ENCODE data around the gene SNAP47. TPM values are rescaled to one million over a fixed set of nuclear protein-coding genes. Genes with fewer than 3 reads are reported as not detected.

The SNAP47 gene
- polyA plus RNA-seq, 1 donor from 2014 or later, result 56.0 TPM

DNA sequence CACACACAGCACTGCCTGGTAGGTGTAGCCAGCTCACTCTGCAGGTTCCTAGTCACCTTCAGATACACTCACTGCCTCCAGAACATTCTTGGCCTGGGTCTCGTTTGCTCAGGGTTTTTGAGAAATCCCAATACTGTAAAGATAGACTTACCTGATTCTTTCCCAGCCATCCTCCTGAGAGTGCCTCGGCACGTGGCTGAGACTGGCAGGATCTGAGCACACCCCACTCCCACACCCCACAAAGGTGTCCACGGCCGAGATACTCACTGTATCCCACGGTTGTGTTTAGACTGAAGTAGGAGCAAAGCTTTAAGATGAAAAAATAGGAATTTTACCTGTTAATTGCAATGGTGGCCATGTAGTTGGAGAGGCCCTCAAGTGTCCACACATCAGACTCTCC, 33.4 kb downstream of the SNAP47 start:
- Histone ChIP-seq H3K4me3 (ENCODE audit: low read length) (no peak overlapping the region), H4K20me1 (ENCODE audit: insufficient read depth) (no peaks in the 10 kb centered on the region), H2AFZ (ENCODE audit: low read depth, low read length) (no peak overlapping the region), H3F3A (ENCODE audit: insufficient read depth, low read length, poor library complexity, severe bottlenecking) (no peaks in the 10 kb centered on the region), H3K36me3 (ENCODE audit: insufficient read depth, low read length) (peaks cover 8% of the 10 kb centered on the region), H3K9me3 (ENCODE audit: low read length) (no peaks in the 10 kb centered on the region), H3K27me3 (ENCODE audit: insufficient read depth, low read depth, low read length) (no peaks in the 10 kb centered on the region), H3K27ac (ENCODE audit: low read length) (no peak overlapping the region), H3K79me2 (replicated peaks; ENCODE audit: insufficient read depth, low read length) (no peaks in the 10 kb centered on the region), H3K9me2 (ENCODE audit: insufficient read depth, low read length) (no peaks in the 10 kb centered on the region), H3K9ac (ENCODE audit: low read length) (no peak overlapping the region), H3K4me2 (ENCODE audit: low read length) (no peak overlapping the region)
- TF ChIP-seq, protein P1, sequence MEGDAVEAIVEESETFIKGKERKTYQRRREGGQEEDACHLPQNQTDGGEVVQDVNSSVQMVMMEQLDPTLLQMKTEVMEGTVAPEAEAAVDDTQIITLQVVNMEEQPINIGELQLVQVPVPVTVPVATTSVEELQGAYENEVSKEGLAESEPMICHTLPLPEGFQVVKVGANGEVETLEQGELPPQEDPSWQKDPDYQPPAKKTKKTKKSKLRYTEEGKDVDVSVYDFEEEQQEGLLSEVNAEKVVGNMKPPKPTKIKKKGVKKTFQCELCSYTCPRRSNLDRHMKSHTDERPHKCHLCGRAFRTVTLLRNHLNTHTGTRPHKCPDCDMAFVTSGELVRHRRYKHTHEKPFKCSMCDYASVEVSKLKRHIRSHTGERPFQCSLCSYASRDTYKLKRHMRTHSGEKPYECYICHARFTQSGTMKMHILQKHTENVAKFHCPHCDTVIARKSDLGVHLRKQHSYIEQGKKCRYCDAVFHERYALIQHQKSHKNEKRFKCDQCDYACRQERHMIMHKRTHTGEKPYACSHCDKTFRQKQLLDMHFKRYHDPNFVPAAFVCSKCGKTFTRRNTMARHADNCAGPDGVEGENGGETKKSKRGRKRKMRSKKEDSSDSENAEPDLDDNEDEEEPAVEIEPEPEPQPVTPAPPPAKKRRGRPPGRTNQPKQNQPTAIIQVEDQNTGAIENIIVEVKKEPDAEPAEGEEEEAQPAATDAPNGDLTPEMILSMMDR (IDR thresholded peaks at IDR 0.05; ENCODE audit: poor library complexity, severe bottlenecking), result no peak
- TF ChIP-seq EP300 (conservative IDR thresholded peaks at IDR 0.05; ENCODE audit: poor library complexity, severe bottlenecking) (no peak), EZH2 (IDR thresholded peaks at IDR 0.05; ENCODE audit: borderline replicate concordance, insufficient read depth, low read length, poor library complexity, severe bottlenecking) (no peak), POLR2AphosphoS5 (IDR thresholded peaks at IDR 0.05) (no peak), MXI1 (conservative IDR thresholded peaks at IDR 0.05; ENCODE audit: poor library complexity, severe bottlenecking) (no peak), TAF1 (IDR thresholded peaks at IDR 0.05; ENCODE audit: low read depth) (no peak), SMC3 (conservative IDR thresholded peaks at IDR 0.05; ENCODE audit: poor library complexity) (no peak), RAD21 (conservative IDR thresholded peaks at IDR 0.05) (no peak)
- TF ChIP-seq, protein P2, sequence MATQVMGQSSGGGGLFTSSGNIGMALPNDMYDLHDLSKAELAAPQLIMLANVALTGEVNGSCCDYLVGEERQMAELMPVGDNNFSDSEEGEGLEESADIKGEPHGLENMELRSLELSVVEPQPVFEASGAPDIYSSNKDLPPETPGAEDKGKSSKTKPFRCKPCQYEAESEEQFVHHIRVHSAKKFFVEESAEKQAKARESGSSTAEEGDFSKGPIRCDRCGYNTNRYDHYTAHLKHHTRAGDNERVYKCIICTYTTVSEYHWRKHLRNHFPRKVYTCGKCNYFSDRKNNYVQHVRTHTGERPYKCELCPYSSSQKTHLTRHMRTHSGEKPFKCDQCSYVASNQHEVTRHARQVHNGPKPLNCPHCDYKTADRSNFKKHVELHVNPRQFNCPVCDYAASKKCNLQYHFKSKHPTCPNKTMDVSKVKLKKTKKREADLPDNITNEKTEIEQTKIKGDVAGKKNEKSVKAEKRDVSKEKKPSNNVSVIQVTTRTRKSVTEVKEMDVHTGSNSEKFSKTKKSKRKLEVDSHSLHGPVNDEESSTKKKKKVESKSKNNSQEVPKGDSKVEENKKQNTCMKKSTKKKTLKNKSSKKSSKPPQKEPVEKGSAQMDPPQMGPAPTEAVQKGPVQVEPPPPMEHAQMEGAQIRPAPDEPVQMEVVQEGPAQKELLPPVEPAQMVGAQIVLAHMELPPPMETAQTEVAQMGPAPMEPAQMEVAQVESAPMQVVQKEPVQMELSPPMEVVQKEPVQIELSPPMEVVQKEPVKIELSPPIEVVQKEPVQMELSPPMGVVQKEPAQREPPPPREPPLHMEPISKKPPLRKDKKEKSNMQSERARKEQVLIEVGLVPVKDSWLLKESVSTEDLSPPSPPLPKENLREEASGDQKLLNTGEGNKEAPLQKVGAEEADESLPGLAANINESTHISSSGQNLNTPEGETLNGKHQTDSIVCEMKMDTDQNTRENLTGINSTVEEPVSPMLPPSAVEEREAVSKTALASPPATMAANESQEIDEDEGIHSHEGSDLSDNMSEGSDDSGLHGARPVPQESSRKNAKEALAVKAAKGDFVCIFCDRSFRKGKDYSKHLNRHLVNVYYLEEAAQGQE (IDR thresholded peaks at IDR 0.05; ENCODE audit: borderline replicate concordance), result no peak

DNA sequence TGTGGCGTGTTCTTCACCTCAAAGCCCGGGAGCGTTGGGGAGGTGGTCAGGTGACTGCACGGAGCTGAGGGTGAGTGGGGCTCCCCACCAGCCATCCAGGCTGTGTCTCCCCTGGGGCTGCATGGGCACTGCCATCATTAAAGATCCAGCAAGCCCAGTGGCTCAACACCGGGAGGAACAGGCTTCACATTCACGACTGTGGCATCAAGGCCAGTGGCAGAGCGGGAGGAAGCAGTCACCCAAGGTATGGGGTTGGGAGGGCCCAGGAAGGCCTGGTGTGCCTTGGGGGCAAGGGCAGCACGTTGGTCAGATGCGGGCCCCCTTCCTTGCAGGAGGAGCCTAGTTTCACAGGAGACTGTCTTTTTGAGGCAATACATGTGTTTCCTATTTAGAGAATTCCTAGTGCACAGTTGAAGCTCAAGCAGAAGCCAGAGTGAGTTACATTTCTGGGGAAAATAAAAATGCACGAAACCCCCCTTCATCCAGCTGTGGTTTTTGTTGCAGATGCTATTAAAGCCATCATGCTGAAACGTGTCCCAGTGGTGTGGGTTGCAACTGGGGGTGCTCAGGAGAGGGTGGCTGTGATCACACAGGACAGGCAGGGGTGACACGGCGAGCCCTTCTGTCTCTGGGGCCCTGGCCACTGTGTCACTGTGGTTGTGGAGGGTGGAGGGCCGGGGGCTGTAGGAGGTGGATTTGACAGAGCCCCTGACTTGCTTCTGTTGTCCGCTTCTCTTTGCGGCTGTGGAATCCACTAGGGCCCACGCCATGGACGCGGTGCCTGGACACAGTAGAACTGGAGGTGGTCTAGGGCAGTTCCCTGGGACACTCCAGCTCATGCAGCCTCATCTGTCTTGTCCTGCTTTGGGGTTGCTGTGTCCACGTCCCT, 34.1 kb downstream of the SNAP47 start:
- H2AFZ ChIP-seq (ENCODE audit: low read depth, low read length), result no peak overlapping the region
- H3K79me2 ChIP-seq (replicated peaks; ENCODE audit: insufficient read depth, low read length), result no peaks in the 10 kb centered on the region
- H4K20me1 ChIP-seq (ENCODE audit: insufficient read depth), result no peaks in the 10 kb centered on the region

More for the DNA sequence above, 34.1 kb downstream of the SNAP47 start:
- no peak overlapping the region for H3K4me3 ChIP-seq (ENCODE audit: low read length)
- peaks cover 8% of the 10 kb centered on the region for H3K36me3 ChIP-seq (ENCODE audit: insufficient read depth, low read length)
- TF ChIP-seq EZH2 (IDR thresholded peaks at IDR 0.05; ENCODE audit: borderline replicate concordance, insufficient read depth, low read length, poor library complexity, severe bottlenecking) (no peak), MXI1 (conservative IDR thresholded peaks at IDR 0.05; ENCODE audit: poor library complexity, severe bottlenecking) (no peak), SMC3 (conservative IDR thresholded peaks at IDR 0.05; ENCODE audit: poor library complexity) (no peak), POLR2AphosphoS5 (IDR thresholded peaks at IDR 0.05) (no peak), EP300 (conservative IDR thresholded peaks at IDR 0.05; ENCODE audit: poor library complexity, severe bottlenecking) (no peak), RAD21 (conservative IDR thresholded peaks at IDR 0.05) (no peak), TAF1 (IDR thresholded peaks at IDR 0.05; ENCODE audit: low read depth) (no peak)
- TF ChIP-seq, protein P1 (IDR thresholded peaks at IDR 0.05; ENCODE audit: poor library complexity, severe bottlenecking), result no peak
- TF ChIP-seq, protein P2 (IDR thresholded peaks at IDR 0.05; ENCODE audit: borderline replicate concordance), result no peak
- no peaks in the 10 kb centered on the region for H3K27me3 ChIP-seq (ENCODE audit: insufficient read depth, low read depth, low read length)
- H3K9me3 ChIP-seq (ENCODE audit: low read length), result no peaks in the 10 kb centered on the region
- H3K9ac ChIP-seq (ENCODE audit: low read length), result no peak overlapping the region
- H3K27ac ChIP-seq (ENCODE audit: low read length), result no peak overlapping the region
- H3F3A ChIP-seq (ENCODE audit: insufficient read depth, low read length, poor library complexity, severe bottlenecking), result no peaks in the 10 kb centered on the region
- H3K9me2 ChIP-seq (ENCODE audit: insufficient read depth, low read length), result no peaks in the 10 kb centered on the region
- H3K4me2 ChIP-seq (ENCODE audit: low read length), result no peak overlapping the region
